Neural cell (in vitro differentiated cells): ENCODE measurements around the gene PLCL2. TPM values are rescaled to one million over a fixed set of nuclear protein-coding genes. Genes with fewer than 3 reads are reported as not detected.

Experiments
- H2AFZ ChIP-seq: fragments of 200-600, 300-800 bp; sonication (generic), shearing (Covaris generic); 2 replicates; pipeline ENCODE4 v1.6.0; 2014; ENCODE audit warnings: low read depth, mild to moderate bottlenecking, antibody characterized with exemption, low read length, moderate library complexity
- H3F3A ChIP-seq: fragments of 200-600 bp; shearing (Covaris generic); 2 replicates; pipeline ENCODE4 v1.6.1; 2016; ENCODE audit warnings: mild to moderate bottlenecking, moderate library complexity, mixed read lengths, antibody characterized with exemption, low read length; ENCODE audit not compliant: insufficient read depth, poor library complexity, severe bottlenecking
- H3K27ac ChIP-seq: fragments of 200-600, 300-800 bp; sonication (generic), shearing (Covaris generic); 2 replicates; pipeline ENCODE4 v1.5.1; 2014; ENCODE audit warnings: mild to moderate bottlenecking, low read length, moderate library complexity
- H3K27me3 ChIP-seq: fragments of 300-800, 200-600 bp; sonication (generic), shearing (Covaris generic); 2 replicates; pipeline ENCODE4 v1.6.0; 2014; ENCODE audit warnings: mild to moderate bottlenecking, low read depth, low read length, moderate library complexity; ENCODE audit not compliant: insufficient read depth
- H3K36me3 ChIP-seq: fragments of 300-800, 200-600 bp; sonication (generic), shearing (Covaris generic); 2 replicates; pipeline ENCODE4 v1.5.1; 2014; ENCODE audit warnings: mild to moderate bottlenecking, antibody characterized with exemption, low read length, moderate library complexity; ENCODE audit not compliant: insufficient read depth
- H3K4me2 ChIP-seq: fragments of 300-800, 200-600 bp; sonication (generic), shearing (Covaris generic); 2 replicates; pipeline ENCODE4 v1.6.0; 2014; ENCODE audit warnings: mild to moderate bottlenecking, low read length
- H3K4me3 ChIP-seq: fragments of 300-800, 200-600 bp; sonication (generic), shearing (Covaris generic); 2 replicates; pipeline ENCODE4 v1.5.1; 2014; ENCODE audit warnings: mild to moderate bottlenecking, low read length, moderate library complexity
- H3K79me2 ChIP-seq: fragments of 200-600 bp; shearing (Covaris generic); replicated peaks from 2 replicates; pipeline ENCODE4 v1.6.0; 2014; ENCODE audit warnings: mild to moderate bottlenecking, low read length, moderate library complexity; ENCODE audit not compliant: insufficient read depth
- H3K9ac ChIP-seq: fragments of 300-800, 200-600 bp; sonication (generic), shearing (Covaris generic); 2 replicates; pipeline ENCODE4 v1.6.1; 2016; ENCODE audit warnings: mild to moderate bottlenecking, low read length, mixed read lengths
- H3K9me2 ChIP-seq: fragments of 200-600 bp; shearing (Covaris generic); 2 replicates; pipeline ENCODE4 v1.6.1; 2016; ENCODE audit warnings: mild to moderate bottlenecking, low read length, mixed read lengths; ENCODE audit not compliant: insufficient read depth
- H3K9me3 ChIP-seq: fragments of 200-600, 300-800 bp; sonication (generic), shearing (Covaris generic); 2 replicates; pipeline ENCODE4 v1.6.1; 2016; ENCODE audit warnings: mild to moderate bottlenecking, mixed run types, low read length, moderate library complexity, mixed read lengths
- H4K20me1 ChIP-seq: fragments of 200-600 bp; shearing (Covaris generic); 2 replicates; pipeline ENCODE4 v1.6.1; 2016; ENCODE audit warnings: mild to moderate bottlenecking, mixed run types; ENCODE audit not compliant: insufficient read depth
- CTCF ChIP-seq: fragments of 450-650 bp; IDR thresholded peaks from 2 replicates; pipeline ENCODE4 v1.5.1; 2014; ENCODE audit warnings: antibody characterized with exemption, mild to moderate bottlenecking, moderate library complexity; ENCODE audit not compliant: poor library complexity, severe bottlenecking
- EP300 ChIP-seq: fragments of 450-650 bp; conservative IDR thresholded peaks from 2 replicates; pipeline ENCODE4 v1.6.1; 2014; ENCODE audit warnings: antibody characterized with exemption, mild to moderate bottlenecking, moderate library complexity; ENCODE audit not compliant: poor library complexity, severe bottlenecking
- EZH2 ChIP-seq: fragments of 200-600, 300-800 bp; shearing (Covaris generic), sonication (generic); IDR thresholded peaks from 2 replicates; pipeline ENCODE4 v1.6.1; 2014; ENCODE audit warnings: antibody characterized with exemption, low read length, borderline replicate concordance, mild to moderate bottlenecking; ENCODE audit not compliant: insufficient read depth, poor library complexity, severe bottlenecking
- MXI1 ChIP-seq: fragments of 450-650 bp; conservative IDR thresholded peaks from 2 replicates; pipeline ENCODE4 v1.6.1; 2014; ENCODE audit warnings: antibody characterized with exemption, mild to moderate bottlenecking; ENCODE audit not compliant: poor library complexity, severe bottlenecking
- POLR2AphosphoS5 ChIP-seq: IDR thresholded peaks from 2 replicates; pipeline ENCODE4 v1.6.1; 2012
- RAD21 ChIP-seq: fragments of 450-650 bp; conservative IDR thresholded peaks from 2 replicates; pipeline ENCODE4 v1.6.1; 2014; ENCODE audit warnings: antibody characterized with exemption, mild to moderate bottlenecking, moderate library complexity
- REST ChIP-seq: IDR thresholded peaks from 2 replicates; pipeline ENCODE4 v1.6.1; 2012; ENCODE audit warnings: borderline replicate concordance
- SMC3 ChIP-seq: fragments of 450-650 bp; conservative IDR thresholded peaks from 2 replicates; pipeline ENCODE4 v1.6.1; 2014; ENCODE audit warnings: antibody characterized with exemption, mild to moderate bottlenecking, moderate library complexity; ENCODE audit not compliant: poor library complexity
- TAF1 ChIP-seq: IDR thresholded peaks from 2 replicates; pipeline ENCODE4 v1.6.1; 2012; ENCODE audit warnings: low read depth
- polyA plus RNA-seq: library from polyadenylated mRNA; depleted of rRNA; stranded (reverse); fragments of >200 nt; gene quantifications from 2 replicates; pipeline ENCODE4 v1.2.3, GENCODE V29; 2014

PLCL2 gene
- polyA plus RNA-seq, 1 donor from 2014 or later, result 69.8 TPM

GRCh38 chr3:17054982-17055343 is 170.2 kb downstream of the PLCL2 start:
- no peaks in the 10 kb centered on the region for H3K79me2 ChIP-seq
- no peak overlapping the region for H2AFZ ChIP-seq
- H3K4me3 ChIP-seq, result no peak overlapping the region
- H3K4me2 ChIP-seq, result no peak overlapping the region
- H3F3A ChIP-seq, result no peaks in the 10 kb centered on the region
- no peaks in the 10 kb centered on the region for H3K9me2 ChIP-seq
- no peaks in the 10 kb centered on the region for H4K20me1 ChIP-seq
- no peaks in the 10 kb centered on the region for H3K9me3 ChIP-seq
- H3K9ac ChIP-seq, result no peak overlapping the region
- peaks cover 3% of the 10 kb centered on the region for H3K36me3 ChIP-seq
- TF ChIP-seq REST, result no peak
- no peak for TF ChIP-seq CTCF
- TF ChIP-seq EP300, result no peak
- no peak for TF ChIP-seq TAF1
- TF ChIP-seq EZH2, result no peak
- no peak for TF ChIP-seq SMC3
- TF ChIP-seq POLR2AphosphoS5, result no peak
- no peak for TF ChIP-seq RAD21
- no peak for TF ChIP-seq MXI1
- no peak overlapping the region for H3K27ac ChIP-seq
- H3K27me3 ChIP-seq, result no peaks in the 10 kb centered on the region

GRCh38 chr3:17055374-17056276 is 170.9 kb downstream of the PLCL2 start:
- H3K9me3 ChIP-seq, result no peaks in the 10 kb centered on the region
- no peak overlapping the region for H3K9ac ChIP-seq
- H3F3A ChIP-seq, result no peaks in the 10 kb centered on the region
- no peak overlapping the region for H3K27ac ChIP-seq
- no peak overlapping the region for H3K4me2 ChIP-seq
- no peaks in the 10 kb centered on the region for H3K9me2 ChIP-seq
- H2AFZ ChIP-seq, result no peak overlapping the region
- no peaks in the 10 kb centered on the region for H4K20me1 ChIP-seq
- no peaks in the 10 kb centered on the region for H3K79me2 ChIP-seq
- no peaks in the 10 kb centered on the region for H3K27me3 ChIP-seq
- TF ChIP-seq REST (no peak), EP300 (peak; percentile 32), POLR2AphosphoS5 (peak; percentile 50)
- H3K4me3 ChIP-seq, result no peak overlapping the region
- peaks cover under 1% of the 10 kb centered on the region for H3K36me3 ChIP-seq
